Pancreas (tissue), 10 donors: Measurements from ENCODE around the gene DCAF6. TPM values are rescaled to one million over a fixed set of nuclear protein-coding genes. Genes with fewer than 3 reads are reported as not detected.
A peak's percentile ranks its signal among the peaks of the same experiment; 100 is the strongest.

ENCODE experiments used
- ATAC-seq, 4 donors: fragments of 200-7000 bp; cut with Tn5 transposase; one replicate each; pipeline versions ENCODE4 v1.8.0 to v1.9.1; 2020; ENCODE audit warnings: mild to moderate bottlenecking in 4 of 4, moderate library complexity in 4 of 4
- DNase-seq, 6 donors: peaks; one replicate each; pipeline ENCODE4 v3.0.0-alpha.2; 2020
- FAIRE-seq: peaks from 2 replicates; lab custom pipeline; 2012; peaks lifted over from hg19 to GRCh38; lab: Jason Lieb, UNC
- H3K27ac ChIP-seq, 4 donors: fragments of 200-600 bp; sonication (generic); 1 replicate in 3 of 4; 2 replicates in 1 of 4; pipeline versions ENCODE4 v1.5.0 to v1.8.0; 2020
- H3K27me3 ChIP-seq, 4 donors: fragments of 200-600 bp; one replicate each; pipeline ENCODE4 v1.8.0; 2021
- H3K36me3 ChIP-seq, 3 donors: fragments of 200-600 bp; sonication (generic) in 1 of 3; one replicate each; pipeline versions ENCODE4 v1.5.0 to v1.8.0; 2020 to 2021
- H3K4me1 ChIP-seq, 3 donors: fragments of 200-600 bp; one replicate each; pipeline ENCODE4 v1.8.0; 2021
- H3K4me3 ChIP-seq, 4 donors: fragments of 200-600 bp; sonication (generic) in 2 of 4; one replicate each; pipeline versions ENCODE4 v1.5.0 to v1.8.0; 2020 to 2021
- H3K9me3 ChIP-seq, 4 donors: fragments of 200-600 bp; one replicate each; pipeline ENCODE4 v1.8.0; 2021
- WGBS, 2 donors: extraction: QIAGEN DNeasy Blood & Tissue Kit; methylation state at CpG; one replicate each; pipeline ENCODE4 v1.1.7; 2013; 5-methylcytosine and 5-hydroxymethylcytosine counted together
- intact Hi-C, 3 donors: fragments of 100-400 bp; cut with DNase I; formaldehyde crosslinking; loops; one replicate each; pipeline versions ENCODE4 v1.11.1 to v1.14.2; 2022
- polyA plus RNA-seq, 2 donors: library from polyadenylated mRNA; stranded (reverse); fragments of 200-250 nt; gene quantifications; one replicate each; pipeline ENCODE4 v1.2.3, GENCODE V29; 2013
- total RNA-seq, 6 donors: library from RNA; stranded (reverse); fragmentation: NEBNext Ultra II Directional in 4 of 6; extraction: Animal tissue kit (Norgen Biotek cat#: 25700) in 4 of 6; gene quantifications; one replicate each; pipeline versions ENCODE4 v1.2.1 to v1.2.4, GENCODE V29; 2021 to 2023
- TF ChIP-seq, protein P1 (sequence below), 4 donors: fragments of 200-600 bp; sonication (generic) in 3 of 4; IDR thresholded peaks; one replicate each; pipeline versions ENCODE4 v1.5.0 to v1.8.0; 2021; ENCODE audit warnings: antibody characterized with exemption in 4 of 4
- donor health status: healthy with polysubstance abuse.
- donor health status: DM: no; HTN: no; CAD: no; lungs with moderate emphysema.
- donor health status: DM: no; HTN: no; CAD: no.
- donor health status: control.
- donor health status: control.
- donor health status: Bipolar disorder and iron deficiency.
- donor health status: DM: yes; HTN: yes; CAD: no.
- donor health status: DM: no; HTN: no; CAD: no.
- donor health status: DM: no; HTN: no; CAD: no.
- donor health status: DM: yes; HTN: yes; CAD: no.

DCAF6 gene
- total and polyA plus RNA-seq, 8 donors, result 11.4 to 31.9 (median 20.0) TPM

DNA sequence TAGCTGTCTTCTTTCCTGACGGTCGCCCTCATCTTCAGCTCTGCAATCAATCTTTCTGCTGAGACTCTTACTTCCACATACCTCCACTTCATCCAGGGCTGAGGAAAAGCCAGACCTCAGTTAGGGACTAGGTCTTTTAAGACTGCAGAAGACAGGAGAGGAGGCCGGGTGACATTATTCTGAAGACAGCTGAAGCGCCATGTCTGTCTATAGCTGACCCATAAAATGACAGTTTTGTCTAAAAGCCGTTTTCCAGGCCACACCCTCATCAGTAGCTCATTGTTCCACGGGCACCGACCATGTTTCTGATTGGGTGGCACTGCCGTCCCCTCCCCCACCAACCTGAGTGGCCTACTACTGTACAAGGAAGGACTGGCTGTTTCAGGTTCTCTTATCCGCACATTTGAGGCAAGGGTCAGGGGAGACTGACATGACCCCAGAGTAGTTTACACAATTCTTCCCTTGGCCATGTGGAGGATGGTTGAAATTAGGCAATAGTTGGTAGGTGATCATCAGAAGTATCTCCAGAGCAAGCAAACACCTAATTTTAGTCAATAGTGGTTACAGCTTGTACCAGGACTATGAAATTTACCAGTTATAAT is 22.5 kb upstream of the DCAF6 start, which contains the start of gene ADCY10:
Gene ADCY10, minus strand, starts transcription at position 240 of the 602 bp plus-strand sequence. CDS start 8,994 bp downstream, outside the sequence.
- intact Hi-C loops, result no loop called here
- FAIRE-seq (no peak), ATAC-seq (no peak), DNase-seq (no peak)
- Histone ChIP-seq H3K27ac (peak within 1 kb of the TSS in 1 of 4 donors; percentile 12), H3K4me1 (peaks cover 8 to 33% (median 20%) of the 10 kb centered on the region in 3 donors), H3K9me3 (no peaks in the 10 kb centered on the region), H3K4me3 (no peak within 1 kb of the TSS), H3K36me3 (no peaks in the 10 kb centered on the region), H3K27me3 (no peaks in the 10 kb centered on the region)
- TF ChIP-seq, protein P1, sequence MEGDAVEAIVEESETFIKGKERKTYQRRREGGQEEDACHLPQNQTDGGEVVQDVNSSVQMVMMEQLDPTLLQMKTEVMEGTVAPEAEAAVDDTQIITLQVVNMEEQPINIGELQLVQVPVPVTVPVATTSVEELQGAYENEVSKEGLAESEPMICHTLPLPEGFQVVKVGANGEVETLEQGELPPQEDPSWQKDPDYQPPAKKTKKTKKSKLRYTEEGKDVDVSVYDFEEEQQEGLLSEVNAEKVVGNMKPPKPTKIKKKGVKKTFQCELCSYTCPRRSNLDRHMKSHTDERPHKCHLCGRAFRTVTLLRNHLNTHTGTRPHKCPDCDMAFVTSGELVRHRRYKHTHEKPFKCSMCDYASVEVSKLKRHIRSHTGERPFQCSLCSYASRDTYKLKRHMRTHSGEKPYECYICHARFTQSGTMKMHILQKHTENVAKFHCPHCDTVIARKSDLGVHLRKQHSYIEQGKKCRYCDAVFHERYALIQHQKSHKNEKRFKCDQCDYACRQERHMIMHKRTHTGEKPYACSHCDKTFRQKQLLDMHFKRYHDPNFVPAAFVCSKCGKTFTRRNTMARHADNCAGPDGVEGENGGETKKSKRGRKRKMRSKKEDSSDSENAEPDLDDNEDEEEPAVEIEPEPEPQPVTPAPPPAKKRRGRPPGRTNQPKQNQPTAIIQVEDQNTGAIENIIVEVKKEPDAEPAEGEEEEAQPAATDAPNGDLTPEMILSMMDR (IDR thresholded peaks at IDR 0.05), result no peak
- WGBS, 2 donors, result 94 to 98% methylated on average over 9 of the region's 9 CpGs

DNA sequence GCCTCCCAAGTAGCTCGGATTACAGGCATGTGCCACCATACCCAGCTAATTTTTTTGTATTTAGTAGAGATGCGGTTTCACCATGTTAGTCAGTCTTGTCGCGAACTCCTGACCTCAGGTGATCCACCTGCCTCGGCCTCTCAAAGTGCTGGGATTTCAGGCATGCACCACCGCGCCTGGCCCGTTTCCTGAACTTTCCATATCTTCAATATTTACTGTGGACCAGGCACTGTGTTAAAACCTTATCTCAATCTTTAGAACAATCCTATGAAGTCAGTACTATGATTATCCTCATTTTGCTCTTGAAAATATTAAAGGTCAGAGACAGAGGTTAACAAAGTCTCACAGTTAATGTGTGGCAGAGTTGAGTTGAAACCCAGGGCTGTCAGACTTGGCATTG is 20.9 kb upstream of the DCAF6 start:
- no peaks in the 10 kb centered on the region for H3K36me3 ChIP-seq
- H3K4me1 ChIP-seq, result peaks cover 8 to 36% (median 18%) of the 10 kb centered on the region in 3 donors
- H3K27ac ChIP-seq, result peak overlapping the region in 2 of 4 donors; percentile 12 to 42
- intact Hi-C loops, result no loop called here
- DNase-seq (no peak), ATAC-seq (peak in 2 of 4 donors; percentile 38 to 67), FAIRE-seq (no peak)
- WGBS, 2 donors, result 49 to 59% methylated on average over 8 of the region's 8 CpGs
- no peaks in the 10 kb centered on the region for H3K27me3 ChIP-seq
- no peak overlapping the region for H3K4me3 ChIP-seq
- TF ChIP-seq, protein P1 (IDR thresholded peaks at IDR 0.05), result no peak
- no peaks in the 10 kb centered on the region for H3K9me3 ChIP-seq

- peak; percentile 26 to 75 (median 68) for ATAC-seq
- DNase-seq, result no peak
- H3K4me1 ChIP-seq, result peaks cover 0 to 23% (median 6%) of the 10 kb centered on the region in 3 donors
- intact Hi-C loops, result no loop called here
- H3K27ac ChIP-seq, result peak overlapping the region in 2 of 4 donors; percentile 22 to 51
- FAIRE-seq, result no peak
- H3K9me3 ChIP-seq, result no peaks in the 10 kb centered on the region
- no peaks in the 10 kb centered on the region for H3K36me3 ChIP-seq
- no peak overlapping the region for H3K4me3 ChIP-seq
- H3K27me3 ChIP-seq, result no peaks in the 10 kb centered on the region
- TF ChIP-seq, protein P1 (IDR thresholded peaks at IDR 0.05), result no peak
- WGBS, 2 donors, result 67 to 70% methylated on average over 6 of the region's 6 CpGs
These were observed 19.5 kb upstream of the DCAF6 start for GRCh38 chr1:167916766-167917511.

- H3K27ac ChIP-seq, result no peak overlapping the region
- intact Hi-C loops, result no loop called here
These were observed 14.5 kb upstream of the DCAF6 start for GRCh38 chr1:167922023-167922422.

More at GRCh38 chr1:167922023-167922422, 14.5 kb upstream of the DCAF6 start:
- H3K27me3 ChIP-seq, result no peaks in the 10 kb centered on the region
- no peaks in the 10 kb centered on the region for H3K9me3 ChIP-seq
- ATAC-seq, result peak in 1 of 4 donors; percentile 44
- peaks cover 0 to 31% (median 24%) of the 10 kb centered on the region in 3 donors for H3K4me1 ChIP-seq
- DNase-seq, result no peak
- TF ChIP-seq, protein P1 (IDR thresholded peaks at IDR 0.05), result no peak
- no peaks in the 10 kb centered on the region for H3K36me3 ChIP-seq
- FAIRE-seq, result peak; percentile 13
- no peak overlapping the region for H3K4me3 ChIP-seq
